K562 (cell line): Measurements from ENCODE around the gene GJB6. TPM values are rescaled to one million over a fixed set of nuclear protein-coding genes. Genes with fewer than 3 reads are reported as not detected.
A peak's percentile ranks its signal among the peaks of the same experiment; 100 is the strongest.

Experiments used
- ATF7 ChIP-seq: fragments of 450-650 bp; IDR thresholded peaks from 2 replicates; pipeline ENCODE4 v1.7.1; 2014; ENCODE audit warnings: mild to moderate bottlenecking, moderate library complexity
- DEAF1 ChIP-seq: fragments of 450-650 bp; formaldehyde crosslinking; IDR thresholded peaks from 2 replicates; pipeline ENCODE4 v1.4.0; 2020; ENCODE audit warnings: mild to moderate bottlenecking, moderate library complexity
- OTX1 ChIP-seq: fragments of 450-650 bp; formaldehyde crosslinking; IDR thresholded peaks from 2 replicates; pipeline ENCODE4 v1.4.0; 2022; ENCODE audit warnings: mild to moderate bottlenecking
- polyA plus RNA-seq, 8 experiments: library from polyadenylated mRNA; depleted of rRNA in 4 of 8; stranded (reverse) in 5 of 8; unstranded in 3 of 8; fragments of >200 nt; fragmentation: Nextera tagmentation in 2 of 8; fragmentation: Illumina TruSeq in 1 of 8; extraction: Ambion mirVana in 2 of 8; extraction: Trizol in 1 of 8; gene quantifications; 2 replicates each; pipeline versions ENCODE4 v1.2.1 to v1.2.3, GENCODE V29; 2011 to 2014; ENCODE audit warnings: inconsistent platforms in 1 of 8, missing spikeins in 1 of 8
- total RNA-seq, 7 experiments: library from RNA; depleted of rRNA in 6 of 7; stranded (reverse); fragments of >200 nt in 6 of 7; fragmentation: Illumina TruSeq in 2 of 7; extraction: Trizol in 2 of 7; gene quantifications; 2 replicates each; pipeline versions ENCODE4 v1.2.1 to v1.2.3, GENCODE V29; 2011 to 2021; ENCODE audit warnings: low replicate concordance in 1 of 7
- TF ChIP-seq, protein P1 (sequence below), 2 experiments: fragments of 450-650 bp; formaldehyde crosslinking in 1 of 2; IDR thresholded peaks; 2 replicates each; pipeline versions ENCODE4 v1.4.0 to v1.6.1; 2014 to 2020; ENCODE audit warnings: mild to moderate bottlenecking in 2 of 2, borderline replicate concordance in 1 of 2, low read depth in 1 of 2

Gene GJB6
- total and polyA plus RNA-seq, 9 of the 15 experiments (the other 6 are each of a cell fraction or from before 2014, with no cell fraction given), result not detected

- TF ChIP-seq, protein P1, sequence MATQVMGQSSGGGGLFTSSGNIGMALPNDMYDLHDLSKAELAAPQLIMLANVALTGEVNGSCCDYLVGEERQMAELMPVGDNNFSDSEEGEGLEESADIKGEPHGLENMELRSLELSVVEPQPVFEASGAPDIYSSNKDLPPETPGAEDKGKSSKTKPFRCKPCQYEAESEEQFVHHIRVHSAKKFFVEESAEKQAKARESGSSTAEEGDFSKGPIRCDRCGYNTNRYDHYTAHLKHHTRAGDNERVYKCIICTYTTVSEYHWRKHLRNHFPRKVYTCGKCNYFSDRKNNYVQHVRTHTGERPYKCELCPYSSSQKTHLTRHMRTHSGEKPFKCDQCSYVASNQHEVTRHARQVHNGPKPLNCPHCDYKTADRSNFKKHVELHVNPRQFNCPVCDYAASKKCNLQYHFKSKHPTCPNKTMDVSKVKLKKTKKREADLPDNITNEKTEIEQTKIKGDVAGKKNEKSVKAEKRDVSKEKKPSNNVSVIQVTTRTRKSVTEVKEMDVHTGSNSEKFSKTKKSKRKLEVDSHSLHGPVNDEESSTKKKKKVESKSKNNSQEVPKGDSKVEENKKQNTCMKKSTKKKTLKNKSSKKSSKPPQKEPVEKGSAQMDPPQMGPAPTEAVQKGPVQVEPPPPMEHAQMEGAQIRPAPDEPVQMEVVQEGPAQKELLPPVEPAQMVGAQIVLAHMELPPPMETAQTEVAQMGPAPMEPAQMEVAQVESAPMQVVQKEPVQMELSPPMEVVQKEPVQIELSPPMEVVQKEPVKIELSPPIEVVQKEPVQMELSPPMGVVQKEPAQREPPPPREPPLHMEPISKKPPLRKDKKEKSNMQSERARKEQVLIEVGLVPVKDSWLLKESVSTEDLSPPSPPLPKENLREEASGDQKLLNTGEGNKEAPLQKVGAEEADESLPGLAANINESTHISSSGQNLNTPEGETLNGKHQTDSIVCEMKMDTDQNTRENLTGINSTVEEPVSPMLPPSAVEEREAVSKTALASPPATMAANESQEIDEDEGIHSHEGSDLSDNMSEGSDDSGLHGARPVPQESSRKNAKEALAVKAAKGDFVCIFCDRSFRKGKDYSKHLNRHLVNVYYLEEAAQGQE (IDR thresholded peaks at IDR 0.05; ENCODE audit: borderline replicate concordance), result peak; percentile 8; the same call in 1 of the 2 replicates
- TF ChIP-seq, protein P1 (CRISPR knock-in tag; IDR thresholded peaks at IDR 0.05; ENCODE audit: low read depth), result no peak
- no peak for TF ChIP-seq OTX1
- TF ChIP-seq DEAF1 (CRISPR knock-in tag), result 0 out of 2 replicates have a peak, but pooled peaks have one; percentile 12
- no peak for TF ChIP-seq ATF7
These were observed 49.8 kb downstream of the GJB6 start (continued) for GRCh38 chr13:20182231-20182846.
